Stimulated activated CD8-positive, alpha-beta memory T cell treated with anti-CD3 and anti-CD28 coated beads, Interleukin-2, amount 100 ng/mL, for 48 hours (primary cell): ENCODE measurements around the gene NKX1-1.

Experiments used
- DNase-seq, 2 donors: peaks; one replicate each; pipeline ENCODE4 v3.0.0-alpha.2; 2020; ENCODE audit warnings: low read depth in 2 of 2

Gene NKX1-1

DNA sequence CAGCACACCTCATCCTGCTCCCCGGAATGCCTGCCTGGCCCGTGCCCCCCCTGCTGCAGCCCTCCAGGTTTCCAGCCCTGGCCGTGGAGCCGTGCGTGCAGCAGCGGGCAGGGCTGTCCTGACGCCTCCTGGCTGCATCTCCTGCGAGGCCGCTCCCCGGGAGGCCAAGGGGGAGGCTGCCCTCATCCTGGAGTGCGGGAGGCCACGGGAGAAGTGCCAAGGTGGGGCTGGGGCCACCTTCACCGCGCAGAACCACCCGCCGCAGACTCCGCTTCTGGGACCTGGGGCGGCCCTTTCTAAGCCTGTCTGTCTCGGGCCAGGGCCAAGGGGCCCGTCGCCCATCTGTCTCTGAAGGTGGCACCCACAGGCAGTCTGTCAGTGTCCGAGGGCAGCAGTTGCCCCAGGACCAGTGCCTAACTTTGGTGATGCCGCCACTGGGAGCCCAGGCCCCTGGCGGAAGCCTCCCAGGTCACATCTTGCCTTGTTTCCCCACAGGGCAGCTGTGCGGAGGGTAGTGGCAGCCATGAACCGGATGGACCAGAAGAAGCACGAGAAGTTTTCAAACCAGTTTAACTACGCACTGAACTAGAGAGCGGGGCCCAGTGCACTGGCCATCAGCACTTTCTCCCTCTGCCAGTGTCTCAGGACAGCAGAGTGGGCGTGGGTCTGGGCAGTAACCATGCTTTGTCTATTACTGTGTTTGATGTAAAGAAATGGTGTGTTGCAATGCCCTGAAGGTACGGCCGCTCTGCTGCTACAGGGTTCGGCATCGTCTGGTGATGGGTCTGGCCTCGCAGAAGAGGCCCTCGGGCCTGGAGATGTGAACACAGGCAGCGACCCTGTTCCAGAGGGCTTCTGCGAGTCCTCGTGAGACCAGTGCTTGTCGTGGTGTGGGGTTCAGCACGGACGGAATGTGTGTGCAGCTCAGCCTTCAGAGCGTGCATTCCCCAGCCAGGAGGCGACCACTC, 20.6 kb downstream of the NKX1-1 start:
- DNase-seq = no peak

DNA sequence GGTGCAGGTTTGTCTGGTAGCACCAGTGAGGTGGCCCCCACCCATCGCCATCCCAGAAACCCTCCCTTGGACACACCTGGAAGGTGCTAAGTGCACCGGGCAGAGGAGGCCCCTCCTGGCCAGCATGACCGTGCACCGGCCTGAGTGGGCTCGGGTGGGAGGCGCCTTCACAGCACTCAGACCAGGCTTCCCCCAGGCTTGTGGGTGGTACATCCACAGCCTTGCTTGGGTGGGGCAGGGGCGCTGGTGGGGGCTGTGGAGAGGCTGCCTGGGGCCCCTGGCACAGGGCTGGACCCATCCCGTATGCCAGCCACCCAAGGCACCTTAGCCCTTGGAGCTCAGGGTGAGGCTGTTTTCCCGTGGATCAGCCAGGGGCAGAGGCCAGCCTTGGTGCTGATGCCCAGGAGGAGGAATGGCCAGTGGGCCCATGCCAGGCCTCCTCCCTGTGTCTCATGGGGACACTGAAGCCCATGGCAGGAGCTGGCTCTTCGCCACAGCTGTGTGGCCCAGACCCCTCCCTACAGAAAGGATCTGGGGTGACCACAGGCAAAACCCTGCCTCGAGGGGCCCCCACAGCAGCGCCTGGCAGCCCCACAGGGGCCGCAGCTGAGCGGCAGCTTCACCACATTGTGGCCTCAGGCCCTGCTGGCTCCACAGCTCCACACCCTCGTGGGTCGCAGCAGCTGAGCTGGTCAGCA, 21.4 kb downstream of the NKX1-1 start:
- DNase-seq = no peak

DNA sequence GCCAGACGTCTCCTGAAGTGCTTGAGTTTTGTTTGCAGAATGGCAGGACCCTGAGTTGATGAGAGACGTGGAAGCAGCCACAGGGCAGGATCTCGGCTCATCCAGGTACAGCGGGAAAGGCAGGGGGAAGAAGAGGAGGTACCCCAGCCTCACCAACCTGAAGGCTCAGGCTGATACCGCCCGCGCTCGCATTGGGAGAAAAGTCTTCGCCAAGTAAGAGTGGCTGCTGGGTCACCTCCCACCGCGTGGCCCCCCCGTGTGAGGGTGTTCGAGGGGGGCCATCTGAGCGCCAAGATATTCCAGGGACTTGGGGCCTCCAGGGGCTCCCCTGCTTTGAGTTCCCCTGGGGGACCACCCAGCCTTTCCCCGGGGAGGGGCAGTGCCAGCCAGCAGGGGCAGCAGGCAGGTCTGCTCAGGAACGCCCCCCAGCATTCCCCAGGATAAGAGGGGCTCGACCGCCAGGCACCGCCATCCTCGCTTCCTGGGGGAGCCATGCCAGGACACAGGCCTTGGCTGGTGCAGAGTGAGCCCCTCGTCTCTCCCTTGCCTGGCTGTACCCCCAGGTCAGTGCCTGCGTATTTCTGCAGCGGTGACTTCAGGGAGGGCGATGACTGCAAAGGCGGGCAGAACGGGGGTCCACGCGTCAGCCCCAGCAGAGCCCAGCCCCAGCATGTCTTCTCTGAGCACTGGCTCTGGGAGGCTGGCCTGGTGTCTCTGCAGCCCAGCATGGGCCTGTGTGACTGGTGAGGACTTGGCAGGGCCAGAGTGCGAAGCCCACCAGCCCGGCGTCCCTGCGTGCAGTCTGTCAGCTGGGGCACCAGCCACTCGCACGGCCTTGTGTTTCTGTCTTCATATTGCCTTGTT, 22.3 kb downstream of the NKX1-1 start:
- DNase-seq = no peak

DNA sequence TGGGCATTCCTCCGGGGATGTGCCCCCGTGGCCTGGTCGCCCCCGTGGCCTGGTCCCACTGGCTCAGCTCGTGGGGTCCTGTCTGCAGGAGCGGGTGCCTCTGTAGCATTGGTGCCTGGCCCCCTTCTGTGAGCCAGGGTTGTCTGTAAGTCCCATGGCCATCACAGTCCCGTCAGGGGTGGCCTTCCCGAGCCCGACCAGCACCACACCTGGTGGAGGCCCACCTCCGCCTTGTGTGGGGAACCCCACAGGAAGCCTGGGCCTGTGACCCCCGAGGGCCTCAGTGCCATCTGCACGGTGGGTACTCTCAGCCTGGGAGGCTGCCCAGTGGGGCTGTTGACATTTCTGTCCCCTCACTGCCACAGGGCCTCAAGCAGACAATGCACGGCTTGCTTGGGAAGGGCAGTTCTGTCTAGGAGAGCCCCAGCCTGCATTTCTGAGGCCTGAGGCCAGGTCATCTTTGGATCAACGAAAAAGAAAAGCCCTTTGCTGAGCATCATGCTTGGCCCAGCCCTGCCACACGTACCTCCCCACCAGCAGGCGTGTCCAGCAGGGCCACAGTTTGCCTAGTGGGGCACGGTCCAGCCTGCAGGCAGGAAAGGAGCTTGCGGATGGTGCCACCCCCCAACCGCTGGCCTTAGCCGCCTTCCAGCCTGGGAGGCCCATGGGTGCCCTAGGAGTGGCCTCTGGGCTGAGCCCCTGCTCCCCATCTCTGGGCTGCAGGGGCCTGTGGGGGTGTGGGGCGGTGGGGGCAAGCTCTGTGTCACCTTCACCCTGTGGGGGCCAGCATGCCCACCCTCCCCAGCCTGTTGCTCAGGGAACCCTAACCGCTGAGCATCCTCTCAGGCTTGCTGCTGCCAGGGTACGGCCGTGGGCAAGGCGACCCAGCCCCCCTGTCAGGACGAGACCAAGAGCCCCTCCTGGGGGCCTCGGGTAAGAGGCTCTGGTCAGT, 23.2 kb downstream of the NKX1-1 start:
- no peak for DNase-seq

DNA sequence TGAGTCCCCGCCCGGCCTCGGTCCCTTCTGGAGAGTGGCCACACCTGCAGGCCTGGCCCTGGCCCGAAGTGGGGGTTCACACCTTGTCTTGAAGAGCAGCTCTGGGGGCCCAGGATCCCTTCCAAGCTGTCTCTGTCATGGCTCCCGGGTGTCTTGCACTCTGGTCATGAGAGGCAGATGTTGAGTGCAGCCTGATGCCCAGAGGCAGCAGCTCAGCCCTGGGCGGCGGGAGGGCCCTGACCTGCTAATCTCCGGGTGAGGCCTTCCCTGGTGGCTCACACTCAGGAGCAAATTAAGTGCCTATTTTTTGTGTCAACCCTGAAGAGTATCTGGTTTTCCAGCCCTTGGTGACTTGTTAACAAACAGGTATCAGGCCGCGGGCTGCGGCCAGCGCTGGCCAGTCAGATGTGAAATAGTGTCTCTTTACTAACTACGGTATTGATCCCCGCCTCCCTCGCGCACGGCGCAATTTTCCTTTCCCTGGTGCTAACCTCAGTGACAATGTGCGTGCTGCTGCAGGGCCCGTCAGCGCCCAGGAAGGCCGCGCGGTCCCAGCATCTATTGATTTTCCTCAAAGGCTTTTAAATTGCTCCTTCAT, 24.2 kb downstream of the NKX1-1 start:
- no peak for DNase-seq

DNA sequence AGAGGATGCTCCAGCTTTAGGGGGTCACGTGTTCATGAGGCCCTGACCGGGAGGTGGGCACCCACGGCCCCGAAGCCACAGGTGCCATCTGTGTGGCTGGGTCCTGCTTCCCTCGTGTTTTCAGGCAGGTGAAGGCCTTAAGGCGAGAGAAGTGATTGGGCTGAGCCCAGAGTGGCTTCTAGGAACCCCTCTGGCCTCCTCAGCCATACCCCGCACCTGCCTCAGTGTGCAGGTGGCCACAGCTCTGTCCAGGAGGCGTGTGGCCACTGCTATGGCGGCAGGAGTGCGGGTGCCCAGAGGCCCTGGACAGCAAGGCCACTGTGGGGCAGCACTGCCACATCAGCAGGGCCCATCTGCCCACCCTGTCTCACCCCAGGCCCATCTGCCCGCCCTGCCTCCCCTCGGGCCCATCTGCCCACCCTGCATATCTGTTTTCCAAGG, 25.0 kb downstream of the NKX1-1 start:
- no peak for DNase-seq

DNA sequence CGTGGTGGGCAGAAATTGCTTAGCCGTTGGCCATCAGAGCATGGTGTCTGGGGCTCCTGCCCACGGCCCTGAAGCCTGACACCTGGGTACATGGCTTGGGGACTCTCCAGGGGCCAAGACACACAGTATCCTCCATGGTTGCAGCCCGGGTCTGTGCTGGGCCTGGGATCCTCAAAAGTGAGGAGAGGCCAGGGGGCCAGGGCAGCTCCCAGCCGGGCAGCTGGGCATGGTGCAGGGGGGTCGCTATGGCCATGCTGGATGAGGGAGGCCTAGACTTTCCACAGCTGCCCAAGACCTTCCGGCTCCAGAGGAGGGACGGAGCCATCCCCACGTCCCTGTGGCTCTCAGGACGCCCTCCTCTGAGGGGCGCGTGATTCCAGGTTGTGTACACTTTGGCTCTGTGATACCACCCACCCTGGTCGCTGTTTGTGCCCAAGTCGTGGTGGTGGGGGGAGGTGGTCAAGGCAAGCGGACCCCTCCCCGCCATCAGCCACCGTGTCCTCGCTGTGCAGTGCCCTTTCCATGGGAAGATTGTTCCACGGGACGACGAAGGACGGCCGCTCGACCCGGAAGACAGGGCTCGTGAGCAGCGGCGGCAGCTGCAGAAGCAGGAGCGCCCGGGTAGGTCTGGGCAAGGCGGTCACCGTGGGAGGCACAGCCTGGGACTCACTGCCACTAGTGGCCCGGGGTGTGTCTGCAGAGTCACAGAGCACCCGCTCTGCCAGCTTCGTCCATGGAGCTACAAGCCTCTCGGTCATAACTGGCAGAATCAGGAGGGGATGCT, 25.7 kb downstream of the NKX1-1 start:
- no peak for DNase-seq

DNA sequence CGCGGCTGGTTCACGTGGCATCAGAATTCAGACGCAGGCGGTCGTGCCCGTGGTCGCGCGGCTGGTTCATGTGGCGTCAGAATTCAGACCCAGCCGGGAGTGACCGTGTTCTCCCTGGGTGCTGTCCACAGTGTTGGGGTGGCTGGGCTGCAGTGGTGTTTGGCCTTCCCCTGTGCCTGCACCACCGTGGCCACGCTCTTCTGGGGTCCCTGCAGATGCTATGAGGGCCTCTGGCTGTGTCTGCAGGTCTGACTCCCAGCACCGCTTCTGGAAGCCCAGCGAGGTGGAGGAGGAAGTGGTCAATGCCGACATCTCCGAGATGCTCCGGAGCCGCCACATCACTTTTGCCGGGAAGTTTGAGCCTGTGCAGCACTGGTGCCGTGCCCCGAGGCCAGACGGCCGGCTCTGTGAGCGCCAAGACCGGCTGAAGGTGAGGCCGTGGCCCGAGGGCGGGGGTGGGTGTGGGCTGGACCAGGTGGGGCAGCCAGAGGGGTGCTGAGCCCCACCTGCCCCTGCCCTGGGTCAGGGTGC, 26.4 kb downstream of the NKX1-1 start:
- DNase-seq = no peak

DNA sequence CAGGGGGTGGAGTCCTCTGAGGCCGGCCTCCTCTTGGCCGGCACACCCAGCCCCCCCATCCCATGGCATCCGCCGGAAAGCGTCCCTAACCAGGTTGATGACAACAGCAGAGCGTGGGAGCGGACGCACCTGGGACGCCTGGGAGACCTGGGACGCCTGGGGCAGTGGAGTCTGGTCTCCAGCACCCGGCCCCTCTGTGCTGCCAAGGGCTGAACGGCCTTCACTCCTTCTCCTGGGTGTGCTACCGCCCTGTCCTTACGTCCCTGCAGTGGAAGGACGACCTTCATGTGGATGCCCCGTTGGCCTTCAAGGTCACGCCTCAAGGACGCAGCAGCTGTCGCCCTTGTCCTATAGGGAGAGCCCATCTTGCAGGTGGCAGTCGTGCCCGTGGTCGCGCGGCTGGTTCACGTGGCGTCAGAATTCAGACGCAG, 26.9 kb downstream of the NKX1-1 start:
- DNase-seq = no peak

DNA sequence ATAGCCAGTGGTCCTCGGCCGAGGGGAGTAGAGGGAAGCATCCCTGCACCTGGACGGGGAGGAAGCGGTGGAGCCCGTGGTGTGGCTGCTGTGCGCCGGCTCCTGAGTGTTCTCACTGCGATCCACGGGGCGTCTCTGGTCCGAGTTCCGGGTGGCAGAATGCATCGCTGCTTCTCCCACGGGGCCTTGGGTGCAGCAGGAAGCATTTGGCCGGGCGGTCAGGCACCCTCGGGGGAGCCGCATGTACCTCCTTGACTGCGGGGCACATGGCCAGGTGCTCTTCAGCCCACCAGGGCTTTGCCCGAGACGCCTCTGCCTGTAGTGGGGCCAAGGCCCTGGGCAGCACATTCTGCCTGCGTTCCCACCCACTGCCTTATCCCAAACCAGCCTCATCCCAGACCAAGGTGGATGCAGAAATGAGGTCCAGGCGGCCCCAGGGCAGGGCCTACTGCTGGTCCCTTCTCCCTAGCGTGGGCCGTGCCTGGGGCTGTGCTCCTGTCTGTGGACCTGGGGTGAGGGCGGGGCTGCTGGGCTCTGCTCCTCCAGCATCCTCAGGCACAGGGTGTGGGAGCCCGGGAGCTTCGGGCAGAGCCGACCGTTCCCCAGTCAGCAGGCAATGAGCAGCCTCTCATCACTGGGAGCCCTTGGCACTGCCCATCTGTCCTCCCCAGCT, 27.5 kb downstream of the NKX1-1 start:
- DNase-seq = no peak

DNA sequence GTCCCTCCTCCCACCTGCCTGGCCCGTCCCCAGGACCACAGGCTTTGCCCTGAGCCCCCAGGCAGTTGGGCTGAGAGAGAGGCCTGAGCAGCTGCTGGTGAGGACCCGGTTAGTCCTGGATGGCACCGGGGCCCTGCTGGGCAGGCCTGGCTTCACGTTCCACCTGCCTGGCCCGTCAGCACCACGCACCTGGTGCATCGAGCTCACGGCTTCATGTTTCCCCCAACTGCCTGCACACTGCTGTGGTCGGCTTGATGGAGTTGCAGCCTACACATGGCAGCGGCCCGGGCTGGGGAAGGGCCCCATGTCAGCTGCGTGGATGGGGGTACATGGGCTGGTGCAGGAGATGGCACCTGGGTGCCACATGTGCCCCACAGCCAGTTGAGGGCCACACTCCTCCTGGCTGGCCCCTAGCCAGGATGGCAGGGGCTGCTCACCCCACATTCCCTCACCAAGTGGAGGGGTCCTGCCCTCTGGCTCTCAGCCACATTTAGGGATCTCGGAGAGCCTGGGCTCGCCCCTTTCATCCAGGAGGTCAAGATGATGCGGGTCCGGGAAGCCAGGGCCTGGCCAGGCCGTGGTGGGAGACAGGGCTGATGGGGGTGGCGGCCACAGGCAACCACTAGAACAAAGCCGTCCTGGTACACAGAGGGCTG, 28.5 kb downstream of the NKX1-1 start:
- DNase-seq = no peak

DNA sequence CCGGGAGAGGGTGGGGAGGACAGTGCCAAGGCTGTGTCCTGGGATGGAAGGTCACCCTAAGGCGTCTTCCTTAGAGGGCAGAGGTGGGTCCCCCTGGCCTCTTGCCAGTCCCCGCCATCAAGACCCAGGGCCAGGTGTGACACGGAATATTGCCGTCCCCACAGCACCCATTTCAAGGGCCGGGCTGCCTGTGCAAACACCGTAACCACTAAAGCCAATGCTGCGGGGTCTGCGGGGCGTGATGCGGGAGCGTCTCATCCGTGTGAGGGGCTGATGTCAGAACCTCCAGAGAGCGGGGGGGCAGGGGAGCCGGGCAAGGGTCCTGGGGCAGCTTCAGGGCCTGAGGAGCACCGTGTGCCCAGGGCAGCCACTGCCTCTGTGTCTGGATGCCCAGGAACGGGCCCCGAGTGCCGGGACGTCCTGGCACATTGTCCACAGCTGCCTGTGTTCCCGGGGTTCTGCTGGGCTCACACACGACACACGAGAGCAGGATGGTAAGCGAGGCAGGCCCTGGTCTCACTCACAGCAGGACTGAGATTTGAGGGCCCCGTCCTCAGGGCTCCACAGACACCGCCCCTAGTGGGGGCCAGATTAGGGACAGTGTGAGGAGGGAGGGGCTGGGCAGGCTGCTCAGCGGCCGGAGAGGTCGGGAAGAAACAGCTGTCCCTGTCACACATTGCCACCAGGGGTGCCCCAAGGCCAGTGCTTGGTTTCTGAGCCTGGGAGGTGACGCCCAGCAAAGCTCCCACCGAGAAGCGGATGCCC, 29.2 kb downstream of the NKX1-1 start:
- no peak for DNase-seq

DNA sequence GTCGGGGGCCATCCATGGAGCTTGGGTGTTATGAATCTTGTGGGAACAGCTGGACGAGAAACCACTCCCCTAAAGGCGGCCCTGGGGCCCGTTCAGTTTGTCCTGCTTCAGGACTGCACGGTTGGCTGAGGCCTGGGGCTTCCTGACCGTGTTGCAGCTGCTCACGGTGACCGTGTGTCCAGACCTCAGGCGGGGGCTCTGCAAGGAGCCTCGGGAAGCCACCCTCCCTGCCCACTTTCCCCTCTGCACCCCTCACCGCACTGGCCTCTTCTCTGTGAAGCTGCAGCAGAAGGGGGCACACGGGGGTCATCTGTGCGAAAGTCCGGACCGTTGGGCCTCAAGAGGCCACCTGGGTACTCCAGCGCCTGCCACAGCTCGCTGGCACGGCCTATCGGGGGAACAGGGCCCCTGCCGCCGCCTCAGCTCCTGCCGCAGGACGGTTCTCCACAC, 29.8 kb downstream of the NKX1-1 start:
- DNase-seq = no peak

DNA sequence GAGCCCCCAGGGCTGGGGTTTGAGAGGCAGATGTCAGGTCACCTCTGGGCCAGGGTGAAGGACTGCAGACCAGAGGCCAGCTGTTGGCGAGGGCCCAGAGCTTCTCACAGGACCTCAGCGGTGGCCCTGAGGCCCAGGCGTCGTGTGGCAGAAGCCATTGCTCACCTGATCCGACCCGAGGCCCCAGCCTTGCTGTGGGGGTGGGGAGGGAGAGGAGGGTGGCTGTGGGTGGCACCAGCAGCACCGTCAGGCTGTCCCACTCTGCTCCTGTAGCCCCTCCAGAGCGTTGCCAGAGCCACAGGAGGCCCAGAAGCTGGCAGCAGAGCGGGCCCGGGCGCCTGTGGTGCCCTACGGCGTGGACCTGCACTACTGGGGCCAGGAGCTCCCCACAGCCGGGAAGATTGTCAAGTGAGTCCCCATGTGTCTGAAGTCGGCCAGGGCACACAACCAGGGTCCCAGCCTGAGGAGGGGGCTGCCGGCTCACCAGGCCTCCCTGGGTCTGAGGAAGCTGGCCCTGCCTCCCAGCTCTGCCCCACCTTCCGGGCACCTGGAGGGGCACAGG, 30.4 kb downstream of the NKX1-1 start:
- no peak for DNase-seq

DNA sequence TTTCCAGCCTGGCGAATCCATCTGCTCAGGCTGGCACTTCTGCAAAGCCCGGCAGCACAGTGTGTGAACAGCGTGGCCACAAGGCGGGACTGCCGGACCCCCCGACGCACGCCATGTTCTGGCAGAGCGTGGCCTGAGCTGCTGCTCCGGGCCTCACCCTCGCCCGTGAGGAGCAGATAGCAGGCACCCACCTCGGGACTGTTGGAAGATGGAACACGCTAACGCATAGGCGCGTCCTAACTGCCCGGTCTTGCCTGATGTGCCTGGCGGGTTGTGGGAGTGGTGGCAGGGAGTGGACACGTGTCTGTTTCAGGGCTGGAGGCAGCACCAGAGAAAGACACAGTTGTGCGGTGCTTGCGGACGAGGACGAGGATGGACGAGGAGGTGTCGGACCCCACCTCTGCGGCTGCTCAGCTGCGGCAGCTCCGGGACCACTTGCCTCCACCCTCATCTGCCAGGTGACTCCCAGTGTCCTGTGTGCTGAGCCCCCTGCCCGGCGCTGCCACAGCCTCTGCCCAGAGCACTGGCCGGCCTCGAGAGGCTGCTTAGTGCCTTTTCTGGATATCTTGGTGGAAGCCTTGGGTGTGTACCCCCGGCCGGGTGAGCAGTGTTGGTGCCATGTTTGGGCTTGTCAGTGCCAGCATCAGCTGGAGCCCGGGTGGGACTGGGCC, 31.1 kb downstream of the NKX1-1 start:
- DNase-seq = no peak

DNA sequence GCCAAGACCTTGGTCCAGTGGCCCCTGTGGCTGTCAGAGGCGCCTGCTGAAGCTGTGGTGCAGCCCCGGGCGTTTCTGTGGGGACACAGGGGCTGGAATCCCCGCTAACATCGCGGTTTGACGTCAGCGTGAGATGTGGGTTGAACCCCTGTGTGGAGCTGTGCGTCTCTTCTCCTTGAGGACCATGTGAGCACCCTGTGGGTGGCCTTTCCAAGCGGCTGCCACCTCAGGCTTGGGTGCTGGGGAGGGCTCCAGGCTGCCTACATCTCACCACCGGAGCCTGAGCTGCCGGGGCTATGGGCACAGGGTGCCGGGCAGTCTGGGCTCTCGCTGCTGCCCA, 31.6 kb downstream of the NKX1-1 start:
- no peak for DNase-seq
